Astrocyte of the cerebellum (primary cell): ENCODE data around the gene RIPPLY3.

ENCODE experiments used
- DNase-seq: peaks from one replicate; pipeline ENCODE4 v3.0.0-alpha.2; 2011; ENCODE audit warnings: low read depth
- H3K4me3 ChIP-seq: 2 replicates; pipeline ENCODE4 v1.5.1; 2011; ENCODE audit warnings: mild to moderate bottlenecking, low read depth, low read length, moderate library complexity
- CTCF ChIP-seq: IDR thresholded peaks from 2 replicates; pipeline ENCODE4 v1.5.1; 2012; ENCODE audit warnings: low read length, low read depth, moderate library complexity, mild to moderate bottlenecking; ENCODE audit errors: missing control alignments
- in situ Hi-C: cut with HindIII; loops from 2 replicates; pipeline ENCODE4 v1.10.0; 2017; ENCODE audit warnings: low sequenced_read_pairs

Gene RIPPLY3

DNA sequence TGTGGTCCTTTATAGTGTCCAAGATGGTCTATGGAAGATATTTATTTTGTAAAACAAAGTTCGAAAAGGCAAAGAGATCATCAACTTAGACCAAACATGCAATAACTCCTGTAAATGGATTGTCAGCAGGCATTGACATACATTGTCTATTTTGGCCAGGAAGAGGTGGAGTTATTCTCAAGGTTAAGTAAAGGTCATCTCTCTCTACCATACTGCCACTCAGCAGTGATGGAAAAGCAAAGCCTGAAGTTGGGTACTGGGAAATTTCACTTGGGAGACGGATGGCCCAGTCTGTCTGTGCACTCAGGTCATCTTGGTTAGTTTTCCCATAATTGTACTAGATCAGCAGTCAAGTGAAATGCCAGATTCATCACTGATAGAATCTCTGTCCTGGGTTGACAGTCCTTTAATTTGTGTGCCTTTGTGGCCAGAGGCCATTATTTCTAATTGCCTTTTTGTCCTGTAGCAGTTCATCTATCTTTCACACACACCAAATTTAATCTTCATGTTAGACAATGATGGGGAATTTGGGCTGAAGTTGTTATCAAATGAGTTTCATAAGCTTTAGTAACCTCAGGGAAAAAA lies 48.9 kb downstream of the RIPPLY3 start:
- in situ Hi-C loops: no loop called here

DNA sequence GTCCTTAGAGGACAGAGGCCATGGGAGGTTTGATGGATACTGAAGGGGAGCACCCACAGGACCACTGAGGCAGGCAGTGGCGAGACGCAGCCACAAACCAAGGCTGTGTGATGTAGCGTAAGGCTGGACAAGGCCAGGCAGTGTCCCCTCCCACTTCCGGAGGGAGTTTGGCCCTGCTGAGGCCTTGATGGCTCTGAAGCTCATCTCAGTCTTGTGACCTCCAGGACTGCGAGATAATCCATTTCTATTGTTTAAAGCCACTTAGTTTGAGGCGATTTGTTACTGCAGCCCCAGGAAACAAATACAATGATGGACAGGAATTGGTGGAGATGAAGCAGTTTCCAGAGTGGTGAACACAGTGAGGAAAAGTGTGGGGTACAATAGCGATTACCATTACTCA lies 51.1 kb downstream of the RIPPLY3 start:
- in situ Hi-C loops: no loop called here

More for the DNA sequence above, 48.9 kb downstream of the RIPPLY3 start:
- no peak for DNase-seq
- H3K4me3 ChIP-seq: no peak overlapping the region
- no peak for TF ChIP-seq CTCF

DNA sequence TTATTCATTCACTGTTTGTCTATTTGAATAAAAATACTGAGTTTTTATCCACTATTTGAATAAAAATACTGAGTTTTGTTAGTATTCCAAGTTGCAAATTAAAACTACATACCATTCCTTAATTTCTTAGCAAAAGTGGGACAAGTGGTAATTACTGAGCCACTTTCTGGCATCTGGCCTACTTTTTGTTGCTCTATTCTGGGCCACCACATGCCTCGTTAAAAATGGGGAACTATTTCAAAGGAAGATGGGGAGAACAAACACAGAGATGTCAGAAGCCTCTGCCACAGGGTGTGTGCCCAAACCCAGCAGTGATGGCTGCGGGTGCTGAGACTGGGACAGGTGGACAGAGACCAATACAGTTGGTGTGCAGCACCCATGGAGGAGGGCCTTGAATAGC lies 51.8 kb downstream of the RIPPLY3 start:
- TF ChIP-seq CTCF: no peak
- no peak for DNase-seq
- H3K4me3 ChIP-seq: no peak overlapping the region
- in situ Hi-C loops: no loop called here

More for the DNA sequence above, 51.1 kb downstream of the RIPPLY3 start:
- TF ChIP-seq CTCF: no peak
- no peak overlapping the region for H3K4me3 ChIP-seq
- no peak for DNase-seq

GRCh38 chr21:37059181-37059580 lies 52.7 kb downstream of the RIPPLY3 start:
- no peak for DNase-seq
- no peak overlapping the region for H3K4me3 ChIP-seq
- in situ Hi-C loops: no loop called here
- no peak for TF ChIP-seq CTCF

DNA sequence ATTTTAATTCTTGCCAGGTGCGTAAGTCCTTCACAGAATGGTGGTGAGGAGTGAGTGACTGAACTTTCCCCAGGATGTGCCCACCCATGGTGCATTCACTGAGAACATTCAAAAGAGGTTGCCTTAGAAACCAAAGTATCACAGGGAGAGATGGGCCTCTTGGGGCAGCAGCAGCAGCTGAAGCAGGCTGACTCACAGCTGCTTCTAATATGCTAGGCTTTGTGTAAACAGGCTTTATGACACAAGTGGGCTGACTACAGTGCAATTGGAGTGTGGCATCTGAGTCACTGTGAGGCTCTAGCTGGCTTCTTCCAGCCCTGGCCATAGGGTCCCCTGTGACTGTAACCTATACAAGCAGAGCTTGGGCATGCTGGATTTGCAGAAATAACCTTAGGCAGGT lies 53.8 kb downstream of the RIPPLY3 start:
- TF ChIP-seq CTCF: no peak
- H3K4me3 ChIP-seq: no peak overlapping the region
- in situ Hi-C loops: no loop called here
- DNase-seq: peak; percentile 88

DNA sequence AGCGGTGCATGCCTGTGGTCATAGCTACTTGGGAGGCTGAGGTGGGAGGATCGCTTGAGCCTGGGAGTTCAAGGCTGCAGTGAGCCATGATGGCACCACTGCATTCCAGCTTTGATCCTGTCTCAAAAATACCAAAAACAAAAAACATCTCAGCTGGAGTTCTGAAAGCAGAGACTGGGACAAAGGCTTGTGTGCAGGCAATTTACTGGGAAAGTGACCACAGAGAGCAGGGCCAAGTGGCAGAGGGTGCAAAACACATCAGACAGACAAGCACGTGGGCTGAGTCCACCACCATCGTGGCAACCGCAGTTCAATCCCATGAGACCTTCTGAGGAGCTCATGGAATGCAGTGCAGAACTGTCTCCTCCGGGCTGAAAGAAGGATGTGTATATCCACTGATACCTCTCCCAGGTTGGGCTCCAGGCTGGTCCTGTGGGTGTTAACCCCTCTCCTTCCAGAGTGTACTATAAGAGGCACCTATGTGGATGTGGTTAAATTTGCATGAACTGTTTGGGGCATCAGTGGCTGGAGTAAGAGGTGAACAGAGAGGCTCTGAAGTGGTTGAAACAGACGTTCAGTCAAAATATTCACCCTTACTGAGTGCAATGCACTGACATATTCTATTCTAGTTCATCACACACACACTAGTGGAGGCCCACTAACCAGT lies 55.6 kb downstream of the RIPPLY3 start:
- H3K4me3 ChIP-seq: no peak overlapping the region
- TF ChIP-seq CTCF: no peak
- DNase-seq: peak; percentile 76
- in situ Hi-C loops: no loop called here
